Osteoblast (primary cell): ENCODE measurements around the gene GCC1. TPM values are rescaled to one million over a fixed set of nuclear protein-coding genes. Genes with fewer than 3 reads are reported as not detected.
A peak's percentile ranks its signal among the peaks of the same experiment; 100 is the strongest.
"Not testable (repeated sequence)": the region's sequence is repeated elsewhere in the genome, so short reads cannot be mapped to it uniquely, and the experiment has no call there.

ENCODE experiments used
- DNase-seq: peaks from one replicate; pipeline ENCODE4 v3.0.0; 2011; ENCODE audit warnings: low spot score, mixed read lengths; ENCODE audit not compliant: insufficient read length; ENCODE audit errors: missing footprints
- H2AFZ ChIP-seq: 2 replicates; pipeline ENCODE4 v1.6.0; 2011; ENCODE audit warnings: mild to moderate bottlenecking, low read length
- H3K27ac ChIP-seq: 2 replicates; pipeline ENCODE4 v1.5.1; 2011; ENCODE audit warnings: mild to moderate bottlenecking, low read depth, low read length, moderate library complexity
- H3K27me3 ChIP-seq: 2 replicates; pipeline ENCODE4 v1.6.0; 2012; ENCODE audit warnings: mild to moderate bottlenecking, control low read depth, inconsistent platforms, low read length, moderate library complexity; ENCODE audit not compliant: insufficient read depth
- H3K36me3 ChIP-seq: 2 replicates; pipeline ENCODE4 v1.5.1; 2011; ENCODE audit warnings: mild to moderate bottlenecking, low read length, control low read depth, moderate library complexity; ENCODE audit not compliant: insufficient read depth
- H3K4me1 ChIP-seq: 2 replicates; pipeline ENCODE4 v1.5.1; 2011; ENCODE audit warnings: mild to moderate bottlenecking, low read length, control low read depth, moderate library complexity; ENCODE audit not compliant: insufficient read depth
- H3K4me2 ChIP-seq: 2 replicates; pipeline ENCODE4 v1.6.0; 2011; ENCODE audit warnings: mild to moderate bottlenecking, low read length; ENCODE audit not compliant: insufficient read depth
- H3K4me3 ChIP-seq: fragments of 200-600 bp; sonication (generic); 3 replicates; pipeline ENCODE4 v1.5.1; 2012; ENCODE audit warnings: mild to moderate bottlenecking, low read length, inconsistent platforms; ENCODE audit not compliant: insufficient read depth
- H3K79me2 ChIP-seq: 2 replicates; pipeline ENCODE4 v1.6.0; 2012; ENCODE audit warnings: mild to moderate bottlenecking, low read length, control low read depth, inconsistent platforms; ENCODE audit not compliant: insufficient read depth
- H3K9me3 ChIP-seq: 2 replicates; pipeline ENCODE4 v1.5.1; 2011; ENCODE audit warnings: low read depth, low read length, control low read depth
- H4K20me1 ChIP-seq: 2 replicates; pipeline ENCODE4 v1.6.0; 2012; ENCODE audit warnings: mild to moderate bottlenecking, low read length, control low read depth; ENCODE audit not compliant: insufficient read depth
- total RNA-seq: library from RNA; depleted of rRNA; stranded (reverse); fragments of >200 nt; gene quantifications from 2 replicates; pipeline ENCODE4 v1.2.3, GENCODE V29; 2012
- TF ChIP-seq, protein P1 (sequence below): IDR thresholded peaks from 2 replicates; pipeline ENCODE4 v1.5.1; 2011; ENCODE audit warnings: mild to moderate bottlenecking, low read depth, low read length, moderate library complexity; ENCODE audit errors: extremely low read depth

The GCC1 gene
- total RNA-seq, 1 donor: 24.2 TPM

GRCh38 chr7:127571741-127572505, 13.5 kb downstream of the GCC1 start:
- H3K4me3 ChIP-seq: no peak overlapping the region
- no peaks in the 10 kb centered on the region for H3K4me1 ChIP-seq
- no peaks in the 10 kb centered on the region for H3K36me3 ChIP-seq
- DNase-seq: peak; percentile 45
- no peaks in the 10 kb centered on the region for H3K27me3 ChIP-seq
- H3K27ac ChIP-seq: no peak overlapping the region
- H3K4me2 ChIP-seq: no peak overlapping the region
- H2AFZ ChIP-seq: no peak overlapping the region
- no peaks in the 10 kb centered on the region for H3K9me3 ChIP-seq
- no peaks in the 10 kb centered on the region for H4K20me1 ChIP-seq
- H3K79me2 ChIP-seq: no peaks in the 10 kb centered on the region
- TF ChIP-seq, protein P1, sequence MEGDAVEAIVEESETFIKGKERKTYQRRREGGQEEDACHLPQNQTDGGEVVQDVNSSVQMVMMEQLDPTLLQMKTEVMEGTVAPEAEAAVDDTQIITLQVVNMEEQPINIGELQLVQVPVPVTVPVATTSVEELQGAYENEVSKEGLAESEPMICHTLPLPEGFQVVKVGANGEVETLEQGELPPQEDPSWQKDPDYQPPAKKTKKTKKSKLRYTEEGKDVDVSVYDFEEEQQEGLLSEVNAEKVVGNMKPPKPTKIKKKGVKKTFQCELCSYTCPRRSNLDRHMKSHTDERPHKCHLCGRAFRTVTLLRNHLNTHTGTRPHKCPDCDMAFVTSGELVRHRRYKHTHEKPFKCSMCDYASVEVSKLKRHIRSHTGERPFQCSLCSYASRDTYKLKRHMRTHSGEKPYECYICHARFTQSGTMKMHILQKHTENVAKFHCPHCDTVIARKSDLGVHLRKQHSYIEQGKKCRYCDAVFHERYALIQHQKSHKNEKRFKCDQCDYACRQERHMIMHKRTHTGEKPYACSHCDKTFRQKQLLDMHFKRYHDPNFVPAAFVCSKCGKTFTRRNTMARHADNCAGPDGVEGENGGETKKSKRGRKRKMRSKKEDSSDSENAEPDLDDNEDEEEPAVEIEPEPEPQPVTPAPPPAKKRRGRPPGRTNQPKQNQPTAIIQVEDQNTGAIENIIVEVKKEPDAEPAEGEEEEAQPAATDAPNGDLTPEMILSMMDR: no peak

DNA sequence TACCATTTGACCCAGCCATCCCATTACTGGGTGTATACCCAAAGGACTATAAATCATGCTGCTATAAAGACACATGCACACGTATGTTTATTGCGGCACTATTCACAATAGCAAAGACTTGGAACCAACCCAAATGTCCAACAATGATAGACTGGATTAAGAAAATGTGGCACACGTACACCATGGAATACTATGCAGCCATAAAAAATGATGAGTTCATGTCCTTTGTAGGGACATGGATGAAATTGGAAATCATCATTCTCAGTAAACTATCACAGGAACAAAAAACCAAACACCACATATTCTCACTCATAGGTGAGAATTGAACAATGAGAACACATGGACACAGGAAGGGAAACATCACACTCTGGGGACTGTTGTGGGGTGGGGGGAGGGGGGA, 17.4 kb downstream of the GCC1 start:
- not testable (repeated sequence) for DNase-seq, H4K20me1 ChIP-seq, H3K4me1 ChIP-seq, H3K27me3 ChIP-seq, H3K9me3 ChIP-seq, H3K36me3 ChIP-seq, H3K4me3 ChIP-seq, H3K4me2 ChIP-seq, H3K27ac ChIP-seq, H3K79me2 ChIP-seq, H2AFZ ChIP-seq

DNA sequence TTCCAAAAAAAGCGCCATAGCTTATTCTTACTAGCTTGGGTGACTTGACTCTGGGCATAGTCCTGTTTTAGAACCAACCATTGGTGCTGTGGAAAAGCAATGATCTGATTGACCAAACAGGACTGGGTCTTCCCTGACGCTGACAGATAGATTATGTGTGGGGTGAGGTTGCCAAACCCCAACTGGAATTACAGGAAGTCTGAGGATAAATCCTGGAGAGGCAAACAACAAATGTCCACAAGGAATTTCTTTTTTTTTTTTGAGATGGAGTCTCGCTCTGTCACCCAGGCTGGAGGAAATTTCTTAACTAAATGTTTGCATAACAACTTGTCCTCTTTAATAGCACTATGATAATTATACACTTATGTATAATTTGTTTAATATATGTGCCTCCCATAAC, 19.2 kb downstream of the GCC1 start:
- Histone ChIP-seq H3K4me1 (no peaks in the 10 kb centered on the region), H3K27me3 (no peaks in the 10 kb centered on the region), H3K36me3 (no peaks in the 10 kb centered on the region), H3K4me2 (no peak overlapping the region), H3K4me3 (no peak overlapping the region), H3K27ac (no peak overlapping the region), H3K9me3 (no peaks in the 10 kb centered on the region), H3K79me2 (no peaks in the 10 kb centered on the region), H4K20me1 (no peaks in the 10 kb centered on the region), H2AFZ (no peak overlapping the region)
- TF ChIP-seq, protein P1: no peak
- no peak for DNase-seq

GRCh38 chr7:127557803-127558202, 27.6 kb downstream of the GCC1 start:
- H3K4me1 ChIP-seq: no peaks in the 10 kb centered on the region
- H4K20me1 ChIP-seq: no peaks in the 10 kb centered on the region
- H3K4me3 ChIP-seq: no peak overlapping the region
- H3K36me3 ChIP-seq: no peaks in the 10 kb centered on the region
- no peak overlapping the region for H2AFZ ChIP-seq
- H3K79me2 ChIP-seq: no peaks in the 10 kb centered on the region
- H3K4me2 ChIP-seq: no peak overlapping the region
- no peaks in the 10 kb centered on the region for H3K9me3 ChIP-seq
- H3K27ac ChIP-seq: no peak overlapping the region
- DNase-seq: no peak
- no peaks in the 10 kb centered on the region for H3K27me3 ChIP-seq
- TF ChIP-seq, protein P1: peak; percentile 19
